Measurements from ENCODE around the gene SH3PXD2A.

DNA sequence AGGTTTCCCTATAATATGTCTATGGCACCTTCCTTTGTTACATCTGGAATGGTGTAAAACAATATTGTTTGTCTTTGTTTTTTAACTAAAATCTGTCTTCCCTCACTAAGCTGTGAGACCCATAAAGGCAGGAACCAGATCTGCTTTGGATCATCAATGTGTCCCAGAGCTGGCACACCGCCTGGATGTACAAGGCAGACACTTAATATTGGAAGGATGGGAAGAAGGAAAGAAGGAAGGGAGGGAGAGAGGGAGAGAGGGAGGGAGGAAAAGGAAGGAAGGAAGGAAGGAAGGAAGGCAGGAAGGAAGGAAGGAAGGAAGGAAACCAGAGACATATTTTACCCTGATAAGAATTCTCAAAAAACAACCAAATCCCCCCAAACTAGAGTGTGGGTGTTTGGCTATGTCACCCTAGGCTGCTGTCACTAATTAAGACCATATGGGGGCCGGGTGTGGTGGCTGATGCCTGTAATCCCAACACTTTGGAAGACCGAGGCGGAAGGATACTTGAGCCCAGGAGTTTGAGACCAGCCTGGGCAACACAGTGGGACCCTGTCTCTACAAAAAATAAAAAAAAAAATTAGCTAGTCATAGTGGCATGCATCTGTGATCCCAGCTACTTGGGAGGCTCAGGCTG is 59.6 kb downstream of the SH3PXD2A start:
- TF ChIP-seq, protein P1, sequence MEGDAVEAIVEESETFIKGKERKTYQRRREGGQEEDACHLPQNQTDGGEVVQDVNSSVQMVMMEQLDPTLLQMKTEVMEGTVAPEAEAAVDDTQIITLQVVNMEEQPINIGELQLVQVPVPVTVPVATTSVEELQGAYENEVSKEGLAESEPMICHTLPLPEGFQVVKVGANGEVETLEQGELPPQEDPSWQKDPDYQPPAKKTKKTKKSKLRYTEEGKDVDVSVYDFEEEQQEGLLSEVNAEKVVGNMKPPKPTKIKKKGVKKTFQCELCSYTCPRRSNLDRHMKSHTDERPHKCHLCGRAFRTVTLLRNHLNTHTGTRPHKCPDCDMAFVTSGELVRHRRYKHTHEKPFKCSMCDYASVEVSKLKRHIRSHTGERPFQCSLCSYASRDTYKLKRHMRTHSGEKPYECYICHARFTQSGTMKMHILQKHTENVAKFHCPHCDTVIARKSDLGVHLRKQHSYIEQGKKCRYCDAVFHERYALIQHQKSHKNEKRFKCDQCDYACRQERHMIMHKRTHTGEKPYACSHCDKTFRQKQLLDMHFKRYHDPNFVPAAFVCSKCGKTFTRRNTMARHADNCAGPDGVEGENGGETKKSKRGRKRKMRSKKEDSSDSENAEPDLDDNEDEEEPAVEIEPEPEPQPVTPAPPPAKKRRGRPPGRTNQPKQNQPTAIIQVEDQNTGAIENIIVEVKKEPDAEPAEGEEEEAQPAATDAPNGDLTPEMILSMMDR (IDR thresholded peaks at IDR 0.05): no peak
- no peak for TF ChIP-seq POLR2A (IDR thresholded peaks at IDR 0.05)
